Muscle of arm (tissue), 14 donors: ENCODE measurements around the gene NR1D2. TPM values are rescaled to one million over a fixed set of nuclear protein-coding genes. Genes with fewer than 3 reads are reported as not detected.
"Not testable (repeated sequence)": the region's sequence is repeated elsewhere in the genome, so short reads cannot be mapped to it uniquely, and the experiment has no call there.

Source experiments
- DNase-seq: peaks from one replicate; pipeline ENCODE4 v3.0.0-alpha.2; 2013
- long read RNA-seq, 11 donors: transcript quantifications; one replicate each; lab custom pipeline, GENCODE V29; 2026
- polyA plus RNA-seq, 12 donors: library from polyadenylated mRNA; unstranded; fragments of 120-200 nt; gene quantifications; one replicate each; pipeline ENCODE4 v1.2.1, GENCODE V29; 2013; ENCODE audit not compliant: insufficient read length in 12 of 12

Gene NR1D2
- polyA plus RNA-seq = 10 to 100 TPM in 11 of 12 donors, not detected in 1; 17.7 to 39.4 (median 31.3) TPM
- long read RNA-seq, donor 1, full-length matches to known transcripts = 2 of 2 reads
- long read RNA-seq, donor 1, partial matches to known transcripts = 0 of 2 reads
- long read RNA-seq, donor 1, other reads (novel, unspliced or antisense) = 0 of 2 reads
- long read RNA-seq, donor 2, full-length matches to known transcripts = 17 of 17 reads
- long read RNA-seq, donor 2, partial matches to known transcripts = 0 of 17 reads
- long read RNA-seq, donor 2, other reads (novel, unspliced or antisense) = 0 of 17 reads
- long read RNA-seq, donor 3, full-length matches to known transcripts = 5 of 5 reads
- long read RNA-seq, donor 3, partial matches to known transcripts = 0 of 5 reads
- long read RNA-seq, donor 3, other reads (novel, unspliced or antisense) = 0 of 5 reads
- long read RNA-seq, donor 4, full-length matches to known transcripts = 1 of 1 reads
- long read RNA-seq, donor 4, partial matches to known transcripts = 0 of 1 reads
- long read RNA-seq, donor 4, other reads (novel, unspliced or antisense) = 0 of 1 reads
- long read RNA-seq, donor 5, full-length matches to known transcripts = 13 of 13 reads
- long read RNA-seq, donor 5, partial matches to known transcripts = 0 of 13 reads
- long read RNA-seq, donor 5, other reads (novel, unspliced or antisense) = 0 of 13 reads
- long read RNA-seq, donor 6, full-length matches to known transcripts = 1 of 1 reads
- long read RNA-seq, donor 6, partial matches to known transcripts = 0 of 1 reads
- long read RNA-seq, donor 6, other reads (novel, unspliced or antisense) = 0 of 1 reads
- long read RNA-seq, donor 7, full-length matches to known transcripts = 3 of 3 reads
- long read RNA-seq, donor 7, partial matches to known transcripts = 0 of 3 reads
- long read RNA-seq, donor 7, other reads (novel, unspliced or antisense) = 0 of 3 reads
- long read RNA-seq, donor 8, full-length matches to known transcripts = 7 of 7 reads
- long read RNA-seq, donor 8, partial matches to known transcripts = 0 of 7 reads
- long read RNA-seq, donor 8, other reads (novel, unspliced or antisense) = 0 of 7 reads
- long read RNA-seq, donor 9, full-length matches to known transcripts = 1 of 1 reads
- long read RNA-seq, donor 9, partial matches to known transcripts = 0 of 1 reads
- long read RNA-seq, donor 9, other reads (novel, unspliced or antisense) = 0 of 1 reads
- long read RNA-seq, donor 10, full-length matches to known transcripts = 7 of 7 reads
- long read RNA-seq, donor 10, partial matches to known transcripts = 0 of 7 reads
- long read RNA-seq, donor 10, other reads (novel, unspliced or antisense) = 0 of 7 reads
- long read RNA-seq, donor 11, full-length matches to known transcripts = 4 of 4 reads
- long read RNA-seq, donor 11, partial matches to known transcripts = 0 of 4 reads
- long read RNA-seq, donor 11, other reads (novel, unspliced or antisense) = 0 of 4 reads

- peak; percentile 77 for DNase-seq
Measured at GRCh38 chr3:23944861-23945662, at the start of gene NR1D2. TSS of gene NR1D2 (plus strand) at chr3:23945286. CDS start at chr3:23945579, 293 bp downstream.

- DNase-seq = no peak
Measured at GRCh38 chr3:23900744-23901143, 44.3 kb upstream of the NR1D2 start.

GRCh38 chr3:23904545-23904944 is 40.5 kb upstream of the NR1D2 start:
- no peak for DNase-seq

GRCh38 chr3:23909341-23909740 is 35.7 kb upstream of the NR1D2 start:
- DNase-seq = no peak

- DNase-seq = no peak
Measured at GRCh38 chr3:23911397-23911796, 33.7 kb upstream of the NR1D2 start.

- DNase-seq = not testable (repeated sequence)
Measured at GRCh38 chr3:23912335-23912734, 32.8 kb upstream of the NR1D2 start.

- no peak for DNase-seq
Measured at GRCh38 chr3:23913182-23913581, 31.9 kb upstream of the NR1D2 start.

- no peak for DNase-seq
Measured at GRCh38 chr3:23913873-23914743, 31.0 kb upstream of the NR1D2 start.

GRCh38 chr3:23915537-23916108 is 29.5 kb upstream of the NR1D2 start:
- DNase-seq = no peak

- no peak for DNase-seq
Measured at GRCh38 chr3:23916152-23916885, 28.8 kb upstream of the NR1D2 start.

GRCh38 chr3:23916886-23917678 is 28.0 kb upstream of the NR1D2 start, which contains the start of the genes NKIRAS1 and RPL15:
TSS of gene NKIRAS1 (minus strand) at chr3:23916990. CDS start at chr3:23910904, 6,086 bp downstream.
TSS of gene RPL15 (plus strand) at chr3:23917132. CDS start at chr3:23917860, 728 bp downstream.
- peak; percentile 98 for DNase-seq

GRCh38 chr3:23917679-23918303 is 27.3 kb upstream of the NR1D2 start:
- DNase-seq = peak; percentile 80

GRCh38 chr3:23918331-23918730 is 26.8 kb upstream of the NR1D2 start:
- not testable (repeated sequence) for DNase-seq

GRCh38 chr3:23919628-23920027 is 25.5 kb upstream of the NR1D2 start:
- no peak for DNase-seq

- no peak for DNase-seq
Measured at GRCh38 chr3:23920151-23920655, 24.9 kb upstream of the NR1D2 start.

- no peak for DNase-seq
Measured at GRCh38 chr3:23921052-23921511, 24.0 kb upstream of the NR1D2 start.
